ENCODE data around the gene GABRB3. TPM values are rescaled to one million over a fixed set of nuclear protein-coding genes. Genes with fewer than 3 reads are reported as not detected.

GABRB3 gene
- total and polyA plus RNA-seq, 2 of the 8 experiments (the other 6 are each of a cell fraction or from before 2014, with no cell fraction given): 98.8 to 163 TPM

- TF ChIP-seq, protein P1, sequence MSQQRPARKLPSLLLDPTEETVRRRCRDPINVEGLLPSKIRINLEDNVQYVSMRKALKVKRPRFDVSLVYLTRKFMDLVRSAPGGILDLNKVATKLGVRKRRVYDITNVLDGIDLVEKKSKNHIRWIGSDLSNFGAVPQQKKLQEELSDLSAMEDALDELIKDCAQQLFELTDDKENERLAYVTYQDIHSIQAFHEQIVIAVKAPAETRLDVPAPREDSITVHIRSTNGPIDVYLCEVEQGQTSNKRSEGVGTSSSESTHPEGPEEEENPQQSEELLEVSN (IDR thresholded peaks at IDR 0.05): no peak
- TF ChIP-seq KDM1A (IDR thresholded peaks at IDR 0.05; ENCODE audit: borderline replicate concordance, low read length): no peak
- TF ChIP-seq CBX5 (IDR thresholded peaks at IDR 0.05; ENCODE audit: low read depth, low read length): no peak
Measured at GRCh38 chr15:26648676-26649075, 124.2 kb downstream of the GABRB3 start (continued).

Data from H1 (cell line).